GM06990 (cell line): ENCODE data around the gene SLC7A10.
A peak's percentile ranks its signal among the peaks of the same experiment; 100 is the strongest.

Source experiments
- DNase-seq: peaks from one replicate; pipeline ENCODE4 v3.0.0-alpha.2; 2011; ENCODE audit not compliant: insufficient read length; ENCODE audit errors: extremely low read depth
- H3K27me3 ChIP-seq: replicated peaks from 2 replicates; pipeline ENCODE4 v1.6.0; 2011; ENCODE audit warnings: low read length; ENCODE audit not compliant: control insufficient read depth, insufficient read depth
- H3K36me3 ChIP-seq: 2 replicates; pipeline ENCODE4 v1.5.1; 2011; ENCODE audit warnings: low read length; ENCODE audit not compliant: control insufficient read depth, insufficient read depth
- H3K4me3 ChIP-seq: replicated peaks from 2 replicates; pipeline ENCODE4 v1.5.1; 2011; ENCODE audit warnings: low read depth, mild to moderate bottlenecking, control low read depth, low read length
- TF ChIP-seq, protein P1 (sequence below): IDR thresholded peaks from 2 replicates; pipeline ENCODE4 v1.5.1; 2011; ENCODE audit warnings: low read length, control low read depth, mild to moderate bottlenecking, inconsistent platforms; ENCODE audit not compliant: insufficient read depth, poor library complexity, severe bottlenecking

SLC7A10 gene

DNA sequence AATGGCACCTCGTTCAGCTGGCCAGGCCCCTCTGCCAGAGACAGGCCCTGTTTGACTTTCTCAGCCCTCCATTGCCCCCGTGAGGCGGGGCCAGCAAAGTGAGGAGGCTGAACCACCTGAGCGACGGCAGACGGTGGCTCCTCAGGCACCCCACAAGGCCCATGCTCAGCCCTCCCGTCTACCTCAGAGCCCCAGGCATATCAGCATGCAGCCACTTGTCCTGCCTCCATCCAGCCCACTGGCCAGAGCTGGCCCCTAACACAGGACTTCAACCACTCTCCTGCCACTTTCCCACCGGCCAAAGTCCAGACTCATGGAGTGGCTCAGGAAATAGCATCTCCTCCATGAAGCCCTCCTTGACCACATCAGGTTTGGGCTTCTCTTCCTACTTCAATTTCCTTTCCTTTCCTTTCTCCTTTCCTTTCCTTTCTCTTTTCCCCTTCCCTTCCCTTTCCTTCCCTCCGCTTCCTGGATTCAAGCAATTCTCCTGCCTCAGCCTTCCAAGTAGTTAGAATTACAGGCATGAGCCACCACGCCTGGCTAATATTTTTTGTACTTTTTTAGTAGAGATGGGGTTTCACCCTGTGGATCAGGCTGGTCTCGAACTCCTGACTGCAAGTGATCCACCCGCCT lies 9.3 kb downstream of the SLC7A10 start:
- H3K27me3 ChIP-seq, result peaks cover 4% of the 10 kb centered on the region
- TF ChIP-seq, protein P1, sequence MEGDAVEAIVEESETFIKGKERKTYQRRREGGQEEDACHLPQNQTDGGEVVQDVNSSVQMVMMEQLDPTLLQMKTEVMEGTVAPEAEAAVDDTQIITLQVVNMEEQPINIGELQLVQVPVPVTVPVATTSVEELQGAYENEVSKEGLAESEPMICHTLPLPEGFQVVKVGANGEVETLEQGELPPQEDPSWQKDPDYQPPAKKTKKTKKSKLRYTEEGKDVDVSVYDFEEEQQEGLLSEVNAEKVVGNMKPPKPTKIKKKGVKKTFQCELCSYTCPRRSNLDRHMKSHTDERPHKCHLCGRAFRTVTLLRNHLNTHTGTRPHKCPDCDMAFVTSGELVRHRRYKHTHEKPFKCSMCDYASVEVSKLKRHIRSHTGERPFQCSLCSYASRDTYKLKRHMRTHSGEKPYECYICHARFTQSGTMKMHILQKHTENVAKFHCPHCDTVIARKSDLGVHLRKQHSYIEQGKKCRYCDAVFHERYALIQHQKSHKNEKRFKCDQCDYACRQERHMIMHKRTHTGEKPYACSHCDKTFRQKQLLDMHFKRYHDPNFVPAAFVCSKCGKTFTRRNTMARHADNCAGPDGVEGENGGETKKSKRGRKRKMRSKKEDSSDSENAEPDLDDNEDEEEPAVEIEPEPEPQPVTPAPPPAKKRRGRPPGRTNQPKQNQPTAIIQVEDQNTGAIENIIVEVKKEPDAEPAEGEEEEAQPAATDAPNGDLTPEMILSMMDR, result peak; percentile 22
- no peaks in the 10 kb centered on the region for H3K36me3 ChIP-seq
- no peak for DNase-seq
- no peak overlapping the region for H3K4me3 ChIP-seq

DNA sequence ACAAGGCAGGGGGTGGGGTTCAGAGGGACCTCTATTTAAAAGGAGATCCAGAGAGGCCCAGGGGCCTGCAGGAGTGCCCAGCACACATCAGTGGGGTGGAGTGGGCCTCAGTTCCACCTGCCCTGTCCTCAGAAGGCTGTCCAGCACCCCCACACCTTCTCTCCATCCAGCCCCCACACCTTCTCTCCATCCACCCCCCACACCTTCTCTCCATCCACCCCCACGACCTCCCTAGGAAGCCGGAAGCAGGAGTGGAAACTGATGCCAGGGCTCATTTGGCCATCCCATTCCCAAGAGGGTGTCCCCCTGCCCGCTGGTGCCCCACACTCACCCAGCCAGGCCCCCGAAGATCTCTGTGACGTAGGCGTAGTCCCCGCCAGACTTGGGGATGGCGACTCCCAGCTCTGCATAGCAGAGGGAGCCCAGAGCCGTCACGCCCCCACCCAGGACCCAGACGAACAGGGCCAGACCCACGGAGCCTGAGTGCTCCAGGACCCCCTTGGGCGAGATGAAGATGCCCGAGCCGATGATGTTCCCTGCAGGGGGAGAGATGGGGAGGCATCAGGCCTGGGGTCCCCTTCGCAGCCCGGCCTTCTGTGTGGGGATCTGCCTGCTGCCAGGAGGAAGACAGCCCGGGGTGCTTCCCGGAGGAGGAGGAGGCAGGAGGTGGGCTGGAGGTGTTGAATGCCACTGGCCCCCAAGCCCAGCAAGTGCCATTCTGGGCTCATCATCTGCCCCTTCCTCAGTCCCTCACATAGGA lies 10.0 kb downstream of the SLC7A10 start:
- no peak for DNase-seq
- H3K4me3 ChIP-seq, result no peak overlapping the region
- TF ChIP-seq, protein P1, result no peak
- H3K27me3 ChIP-seq, result peaks cover 2% of the 10 kb centered on the region
- H3K36me3 ChIP-seq, result no peaks in the 10 kb centered on the region

- Histone ChIP-seq H3K36me3 (no peaks in the 10 kb centered on the region), H3K4me3 (no peak overlapping the region), H3K27me3 (peaks cover 2% of the 10 kb centered on the region)
- DNase-seq, result no peak
- TF ChIP-seq, protein P1, result peak; percentile 17
Observed at GRCh38 chr19:33214596-33214995, 11.1 kb downstream of the SLC7A10 start.

DNA sequence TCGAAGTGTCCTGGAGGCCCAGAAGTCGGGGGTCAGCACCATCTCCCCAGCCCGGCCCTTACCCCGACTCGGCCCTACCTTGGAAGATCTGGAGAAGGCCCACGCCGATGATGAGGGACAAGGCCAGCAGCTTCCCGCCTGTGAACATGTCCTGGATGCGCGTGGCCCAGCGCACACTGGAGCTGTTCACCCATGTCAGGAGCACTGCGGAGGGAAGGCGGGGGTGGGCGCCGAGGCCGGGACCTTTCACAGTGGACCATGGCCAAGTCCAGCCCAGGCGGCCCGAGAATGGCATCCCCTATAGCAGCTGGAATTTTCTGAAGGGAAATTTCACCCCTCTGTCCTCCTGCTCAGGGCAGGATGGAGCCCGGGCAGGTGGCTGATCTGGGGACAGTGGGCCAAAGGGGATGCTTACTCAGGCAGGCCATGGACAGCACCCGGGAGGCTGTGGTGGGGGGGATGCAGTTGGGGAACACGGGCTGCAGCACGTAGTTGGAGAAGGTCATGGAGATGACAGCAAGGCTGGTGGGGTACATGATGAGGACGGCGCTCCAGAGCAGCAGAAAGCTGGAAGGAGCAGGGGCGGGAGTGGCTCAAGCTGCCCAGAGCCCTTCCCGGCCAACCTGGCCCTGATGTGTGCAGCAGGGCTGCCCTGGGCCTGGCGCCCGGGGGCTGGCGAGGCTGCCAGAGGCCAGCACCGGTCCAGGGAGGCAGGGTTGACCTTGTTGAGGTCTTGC lies 13.0 kb downstream of the SLC7A10 start:
- peaks cover 2% of the 10 kb centered on the region for H3K27me3 ChIP-seq
- no peaks in the 10 kb centered on the region for H3K36me3 ChIP-seq
- TF ChIP-seq, protein P1, result no peak
- no peak overlapping the region for H3K4me3 ChIP-seq
- DNase-seq, result no peak

GRCh38 chr19:33211794-33212435 lies 13.7 kb downstream of the SLC7A10 start:
- TF ChIP-seq, protein P1, result no peak
- no peak for DNase-seq

More at GRCh38 chr19:33211794-33212435, 13.7 kb downstream of the SLC7A10 start:
- Histone ChIP-seq H3K27me3 (peaks cover 2% of the 10 kb centered on the region), H3K36me3 (no peaks in the 10 kb centered on the region), H3K4me3 (no peak overlapping the region)
